NOMO-1 (cell line): ENCODE measurements around the gene MORC2.

Experiments used
- DNase-seq, 2 experiments: peaks; one replicate each; lab custom pipeline; 2025; ENCODE audit not compliant: unreplicated experiment in 2 of 2; lab: John Stamatoyannopoulos, UW

Gene MORC2

DNA sequence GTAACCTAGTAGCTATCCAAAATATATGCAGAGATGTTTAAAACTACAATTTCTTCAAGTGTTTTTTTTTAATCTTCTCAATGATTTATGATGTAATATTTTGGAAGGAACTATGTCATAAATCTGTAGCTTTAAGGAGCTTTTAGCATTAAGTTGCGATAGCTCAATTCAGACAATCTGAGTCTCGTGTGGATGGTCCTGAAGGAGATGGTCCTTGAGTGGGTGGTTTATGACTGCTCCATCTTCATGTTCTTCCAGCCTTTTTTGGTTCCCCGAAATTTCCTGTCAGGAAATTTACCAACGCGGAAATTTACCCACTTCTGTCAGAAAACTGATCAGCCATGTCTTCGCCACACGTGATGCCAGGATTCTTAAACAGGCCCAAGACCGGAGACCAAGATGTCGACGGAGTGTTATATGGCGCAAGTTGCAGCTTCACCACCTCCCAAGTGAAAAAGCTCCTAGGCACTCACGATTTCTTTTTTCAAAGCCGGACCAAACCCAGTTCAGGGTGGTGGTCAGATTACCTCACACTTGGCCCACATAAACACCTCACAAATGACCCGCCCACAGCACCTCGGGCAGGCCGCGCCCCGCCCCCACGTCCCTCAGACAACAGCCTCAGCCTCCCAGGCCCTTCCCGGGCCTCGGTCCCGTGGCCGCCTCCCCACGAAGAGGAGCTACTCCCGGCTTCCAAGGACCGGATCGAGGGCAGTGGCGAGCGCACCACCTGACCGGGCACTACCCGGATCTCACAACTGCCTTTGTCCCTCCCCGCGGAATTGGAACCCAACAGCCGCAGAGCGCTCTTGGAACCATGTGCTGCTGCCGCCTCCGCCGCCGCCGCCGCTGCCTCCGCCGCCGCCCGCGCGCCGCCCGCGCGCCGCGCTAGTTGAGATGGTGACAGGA, at the start of gene MORC2:
Gene MORC2 (minus strand): TSS at position 760 of the 909 bp plus-strand sequence. CDS start 885 bp downstream, outside the sequence.
- peak in 1 of 2 experiments; percentile 77 for DNase-seq

DNA sequence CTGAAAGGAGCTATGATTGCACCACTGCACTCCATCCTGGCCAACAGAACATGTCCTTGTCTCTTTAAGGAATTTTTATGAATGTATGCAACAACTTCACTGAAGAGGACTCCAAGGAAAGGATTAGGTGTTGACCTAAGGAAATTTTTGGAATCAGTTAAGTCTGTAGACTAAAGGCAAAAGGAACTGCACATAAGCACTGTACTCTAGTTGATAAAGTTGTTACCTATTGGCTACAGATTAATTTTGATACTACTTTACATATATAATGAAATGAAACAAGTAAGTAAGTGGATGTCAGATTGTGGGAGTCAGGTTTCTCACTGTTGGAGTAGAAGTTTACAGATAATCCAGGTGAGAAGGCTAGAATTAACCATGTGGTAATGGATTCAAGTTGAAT, 37.0 kb upstream of the MORC2 start:
- DNase-seq = no peak

DNA sequence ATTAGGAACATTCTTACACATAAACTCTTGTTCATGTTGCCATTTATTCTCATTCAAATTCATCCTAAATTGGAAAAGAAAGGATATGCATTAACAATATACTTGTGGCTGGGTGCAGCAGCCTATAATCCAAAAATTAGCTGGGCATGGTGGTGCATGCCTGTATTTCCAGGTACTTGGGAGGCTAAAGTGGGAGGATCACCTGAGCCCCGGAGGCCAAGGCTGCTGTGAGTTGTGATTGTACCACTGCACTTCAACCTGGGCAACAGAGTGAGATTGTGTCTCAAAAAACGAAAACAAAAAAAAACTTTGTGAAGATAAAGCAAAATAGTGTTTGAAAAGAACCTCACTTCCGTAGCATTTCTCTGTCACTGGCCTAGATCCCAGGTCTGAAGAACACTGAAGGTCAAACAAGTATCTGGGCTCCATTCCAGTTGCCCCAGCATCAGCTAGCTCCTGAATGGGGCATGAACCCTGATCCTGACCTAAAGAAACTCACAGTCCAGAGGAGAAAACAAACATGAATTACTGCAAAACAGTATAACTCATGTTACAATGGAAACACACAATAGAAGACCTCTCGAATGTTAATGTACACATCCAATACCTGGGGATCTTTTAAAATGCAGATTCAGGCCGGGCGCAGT, 32.7 kb upstream of the MORC2 start:
- DNase-seq = no peak

DNA sequence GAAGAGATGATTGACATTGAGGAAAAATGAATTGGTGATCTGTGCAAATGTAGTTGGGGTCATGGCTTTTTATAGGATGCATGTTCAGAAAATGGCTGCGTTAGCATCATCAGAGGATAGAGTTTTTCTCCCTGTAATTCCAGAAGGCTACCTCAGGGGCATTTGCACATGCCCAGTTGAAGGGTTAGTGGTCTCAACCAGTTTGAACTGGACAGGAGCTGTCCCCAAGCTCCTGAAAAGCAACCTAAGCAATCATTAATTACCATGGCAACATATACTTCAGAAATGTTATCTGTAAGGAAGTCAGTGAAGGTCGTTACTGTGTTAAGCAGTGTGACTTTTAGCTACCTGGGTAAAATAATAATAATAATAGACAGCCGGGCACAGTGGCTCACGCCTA, 29.8 kb upstream of the MORC2 start:
- no peak for DNase-seq

DNA sequence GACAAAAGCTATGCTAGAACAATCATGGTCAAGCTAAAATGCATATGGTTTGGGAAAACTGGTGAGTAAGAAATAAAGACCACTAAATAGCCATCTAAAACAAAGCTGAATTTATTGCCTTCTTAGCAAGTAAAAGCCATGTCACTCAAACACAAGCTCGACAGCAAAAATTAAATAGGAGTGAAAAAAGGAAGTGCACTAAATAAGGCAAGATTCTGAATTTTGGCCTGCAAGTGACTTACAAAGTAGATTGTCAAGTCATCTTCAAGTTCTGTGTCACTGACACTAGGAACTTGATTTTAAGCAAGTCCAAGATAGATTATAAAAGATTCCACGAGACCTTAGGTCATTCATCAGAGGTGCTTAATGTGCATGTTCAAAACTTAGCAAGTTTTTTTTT, 27.9 kb upstream of the MORC2 start:
- DNase-seq = peak; percentile 63 to 78

DNA sequence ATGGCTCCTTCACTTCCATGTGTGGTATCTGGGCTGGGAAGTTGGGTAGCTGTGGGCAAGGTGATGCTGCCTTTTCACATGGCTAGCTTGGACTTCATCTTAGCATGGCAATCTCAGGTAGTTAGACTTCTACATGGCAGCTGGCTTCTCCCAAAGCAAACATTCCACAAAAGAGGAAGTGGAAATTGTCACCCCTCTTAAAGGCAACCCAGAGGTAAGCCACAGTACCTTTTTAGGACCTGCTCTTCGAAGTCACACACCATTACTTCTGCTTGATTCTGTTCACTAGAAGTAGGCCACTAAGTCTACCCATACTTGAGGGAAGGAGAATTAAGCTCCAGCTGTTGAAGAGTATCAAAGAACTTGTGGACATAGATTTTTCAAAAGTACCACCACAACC, 26.4 kb upstream of the MORC2 start:
- DNase-seq = peak in 1 of 2 experiments; percentile 2

DNA sequence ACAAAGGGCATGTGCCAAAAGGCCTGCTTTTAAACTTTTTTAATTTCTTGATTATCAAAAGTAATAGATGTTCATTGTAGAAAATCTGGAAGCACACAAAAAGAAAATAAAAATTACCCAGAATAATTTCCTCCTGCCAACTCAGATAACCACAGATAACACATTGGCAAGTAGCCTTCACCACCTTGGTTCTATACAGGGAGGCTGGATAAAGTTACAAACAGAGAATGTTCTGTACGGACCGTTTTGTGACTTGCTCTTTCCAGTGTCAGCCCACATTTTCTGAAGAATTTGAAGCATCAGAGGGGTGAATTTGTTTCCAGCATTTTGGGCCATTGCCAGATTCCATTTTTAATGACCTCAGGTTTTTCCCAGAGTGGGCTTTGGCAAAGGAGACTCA, 24.0 kb upstream of the MORC2 start:
- no peak for DNase-seq

DNA sequence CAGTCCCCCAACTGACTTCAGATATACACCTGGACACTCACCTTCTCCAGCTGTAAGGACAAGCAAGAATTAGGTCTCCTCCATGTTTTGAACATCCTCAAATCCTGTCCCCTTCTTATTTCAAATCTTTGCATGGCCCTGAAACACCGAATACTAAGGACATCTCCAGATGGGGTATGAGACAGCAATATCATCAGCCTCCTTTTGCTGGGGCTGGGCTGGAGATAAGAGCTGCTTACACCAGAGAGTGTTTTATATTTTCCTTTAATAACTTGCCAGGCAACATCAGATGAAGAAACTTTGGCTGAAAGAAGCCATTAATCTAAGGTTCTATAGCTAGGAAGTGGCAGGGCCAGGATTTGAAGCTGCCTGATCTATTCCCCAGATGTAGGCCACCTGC, 22.1 kb upstream of the MORC2 start:
- no peak for DNase-seq

DNA sequence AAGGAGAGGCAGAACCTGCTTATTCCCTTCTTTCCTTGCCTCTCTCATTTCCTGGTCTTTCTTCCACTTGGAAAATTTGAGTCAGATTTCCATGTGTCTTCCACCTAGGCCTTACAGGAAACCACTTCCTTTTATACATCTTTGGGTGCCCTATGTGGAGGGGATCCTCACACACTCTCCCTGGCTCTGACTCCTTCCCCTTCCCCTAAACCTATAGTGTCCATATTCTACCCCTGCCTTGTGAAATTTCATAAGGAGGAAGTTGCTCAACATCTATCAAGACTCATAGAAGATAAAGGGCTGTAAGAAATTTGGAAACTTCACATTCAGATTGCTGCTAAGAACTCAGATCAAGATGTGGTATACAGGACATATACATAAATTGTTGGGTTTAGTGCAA, 20.9 kb upstream of the MORC2 start:
- peak; percentile 60 to 88 for DNase-seq

DNA sequence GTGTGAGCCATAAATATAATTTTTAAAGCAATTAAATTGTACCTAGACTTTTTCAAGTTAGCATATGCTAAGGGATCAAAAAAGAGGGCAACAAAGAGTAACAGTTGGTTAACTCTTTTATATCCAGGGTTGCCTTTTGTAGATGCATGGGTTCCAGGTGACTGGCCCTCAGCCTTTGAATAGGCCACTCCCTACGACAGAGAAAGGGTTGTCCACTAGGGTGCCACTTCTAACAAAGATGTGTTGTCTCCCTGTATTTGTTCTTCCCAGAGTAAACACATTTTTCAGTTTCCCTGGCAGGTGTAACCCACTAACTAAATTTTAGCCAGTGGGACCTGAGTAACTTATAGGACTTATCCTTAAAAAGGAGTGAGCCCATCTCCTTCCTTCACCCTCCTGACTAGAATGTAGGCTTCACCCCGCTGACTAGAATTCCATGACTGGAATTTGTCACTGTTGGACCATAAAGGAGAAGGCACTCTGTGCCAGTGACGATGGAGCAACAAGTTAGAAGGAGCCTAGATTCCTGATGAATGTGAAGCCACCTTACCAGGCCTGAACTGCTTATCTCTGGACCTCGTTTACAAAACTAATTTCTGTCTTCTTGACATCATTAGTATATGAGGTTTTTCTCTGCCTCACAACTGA, 17.1 kb upstream of the MORC2 start:
- no peak for DNase-seq

DNA sequence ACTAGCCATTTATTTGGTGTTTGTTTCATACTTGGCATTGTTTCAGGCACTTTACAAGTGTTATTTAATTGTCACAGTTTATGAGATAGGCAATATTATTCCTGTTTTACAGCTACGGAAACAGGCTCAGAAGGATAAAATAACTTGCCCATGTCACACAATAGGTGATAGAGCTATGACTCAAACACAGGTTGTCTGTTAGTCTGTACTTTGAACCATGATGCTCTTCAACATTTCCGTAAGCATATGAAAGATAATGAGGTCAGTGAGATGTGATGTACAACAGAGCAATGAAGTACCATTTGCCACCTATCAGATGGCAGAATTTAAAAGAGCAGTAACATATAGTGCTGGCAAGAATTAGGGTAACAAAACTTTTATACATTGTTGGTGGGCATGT, 15.7 kb upstream of the MORC2 start:
- DNase-seq = no peak

DNA sequence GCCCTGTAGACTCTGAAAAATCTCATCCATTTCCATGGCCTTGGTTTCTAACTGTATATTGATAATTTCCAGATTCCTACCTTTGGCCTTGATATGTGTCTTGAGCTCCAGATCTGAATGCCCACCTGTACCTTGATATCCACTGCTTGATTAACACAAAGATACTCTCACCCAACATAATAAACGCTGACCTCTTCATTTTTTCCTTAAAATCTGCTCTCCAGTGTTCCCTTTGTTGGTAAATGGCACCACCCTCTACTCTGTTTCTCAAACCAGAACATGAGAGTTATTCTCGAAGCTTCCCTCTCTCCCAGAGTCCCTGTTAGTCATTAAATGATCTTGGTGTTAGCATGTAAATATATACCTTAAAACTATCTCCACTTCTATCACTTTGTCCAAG, 13.9 kb upstream of the MORC2 start:
- DNase-seq = no peak

DNA sequence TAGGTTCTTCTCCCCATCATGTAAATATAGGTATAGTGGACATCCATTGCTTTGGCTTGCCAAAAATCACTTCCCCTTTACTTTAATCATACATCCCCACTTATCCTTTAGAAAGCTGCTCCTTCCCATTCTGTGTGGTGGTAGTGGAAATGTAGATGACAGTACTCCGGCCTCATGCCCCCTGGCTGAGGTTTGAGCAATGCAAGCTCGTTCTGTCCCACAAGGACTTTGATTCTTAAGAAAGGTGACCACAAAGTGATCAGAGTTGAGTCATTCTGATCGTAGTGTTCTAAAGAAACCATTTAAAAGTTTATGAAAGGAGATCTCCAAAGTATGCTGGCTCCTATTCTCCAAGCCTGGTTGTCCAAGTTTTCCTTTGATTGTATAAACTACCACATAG, 11.4 kb upstream of the MORC2 start:
- no peak for DNase-seq

DNA sequence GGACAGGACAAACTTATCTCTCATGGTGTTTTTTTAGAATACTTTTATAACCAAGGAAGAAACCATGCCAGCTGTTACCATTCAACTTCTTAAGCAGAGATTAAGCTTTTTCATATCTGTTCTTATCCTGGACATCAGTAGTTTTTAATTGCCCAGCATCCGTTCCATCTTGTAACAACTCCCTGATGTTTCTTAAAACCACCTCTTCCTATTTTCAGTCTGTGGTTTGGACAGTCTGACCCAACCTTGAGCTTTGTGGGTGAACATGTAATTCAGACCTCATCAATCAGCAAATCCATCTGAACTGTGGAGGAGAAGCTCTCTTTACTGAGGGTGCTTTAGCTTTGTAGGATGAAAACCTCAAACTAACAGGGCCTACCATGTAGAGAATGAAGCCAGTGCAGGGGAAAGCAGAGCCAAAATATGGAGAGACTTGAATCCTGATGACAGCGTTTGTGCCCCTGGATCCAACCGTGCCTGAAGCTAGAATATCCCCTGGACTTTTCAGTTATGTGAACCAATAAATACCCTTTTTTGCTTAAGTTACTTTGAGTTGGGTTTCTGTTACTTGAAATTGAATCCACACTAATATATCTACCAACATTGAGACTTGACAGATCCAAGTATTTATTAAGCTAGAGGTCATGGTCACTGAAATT, 9.9 kb upstream of the MORC2 start:
- peak; percentile 13 to 60 for DNase-seq

DNA sequence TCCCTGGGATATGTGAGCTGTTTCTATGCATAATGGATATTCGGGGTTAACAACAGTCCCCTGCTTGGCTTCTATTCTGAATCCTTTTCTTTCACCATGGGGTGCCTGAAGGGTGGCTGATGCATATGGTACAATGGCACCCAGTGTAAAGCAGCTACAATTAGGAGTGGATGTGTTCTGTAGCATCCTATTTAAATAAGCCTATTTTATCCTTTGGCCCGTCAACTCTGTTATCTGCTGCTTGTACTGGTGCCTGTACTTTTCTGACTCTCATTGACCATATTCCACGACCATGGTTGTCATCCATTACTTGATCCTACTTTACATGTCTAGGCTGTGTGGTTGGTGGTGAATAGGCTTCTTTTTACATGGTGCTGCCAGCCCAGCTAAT, 1.8 kb upstream of the MORC2 start:
- no peak for DNase-seq

DNA sequence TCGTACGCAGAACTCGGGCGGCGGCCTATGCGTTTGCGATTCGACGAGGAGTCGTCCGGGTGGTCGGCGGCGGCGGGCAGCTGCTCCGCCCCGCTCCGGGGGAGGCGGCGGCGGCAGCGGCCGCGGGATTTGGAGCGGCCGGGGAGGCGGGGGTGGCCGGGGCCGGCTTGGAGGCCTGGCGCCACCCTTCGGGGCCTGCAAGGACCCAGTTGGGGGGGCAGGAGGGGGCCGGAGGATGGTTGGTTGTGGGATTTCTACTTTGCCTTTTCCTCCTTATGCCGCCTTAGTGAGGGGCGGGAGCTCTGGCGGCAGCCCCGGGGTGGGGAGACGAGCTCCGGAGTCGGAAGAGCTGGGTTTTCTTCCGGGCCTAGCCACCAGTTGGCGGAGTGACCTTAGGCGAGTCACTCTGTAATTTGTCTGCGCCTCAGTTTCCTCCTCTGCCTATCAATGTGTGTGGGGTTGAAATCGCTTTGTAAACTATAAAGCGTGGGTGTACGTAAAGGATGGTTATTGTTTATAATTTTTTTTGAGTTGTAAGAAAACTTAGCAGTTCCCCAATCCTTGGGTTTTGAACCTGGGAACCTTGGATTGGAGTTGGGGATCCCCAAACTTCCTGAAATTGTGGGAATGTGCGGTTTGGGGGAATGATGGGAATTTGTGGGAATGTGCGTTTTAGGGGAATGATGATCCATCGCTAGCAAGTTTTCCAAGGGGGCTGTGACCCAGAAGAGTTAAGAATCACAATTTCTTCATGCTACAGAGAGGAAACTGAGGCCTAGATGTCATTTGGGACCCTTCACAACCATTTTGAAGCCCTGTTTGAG, 1.2 kb upstream of the MORC2 start:
- peak; percentile 33 to 44 for DNase-seq

DNA sequence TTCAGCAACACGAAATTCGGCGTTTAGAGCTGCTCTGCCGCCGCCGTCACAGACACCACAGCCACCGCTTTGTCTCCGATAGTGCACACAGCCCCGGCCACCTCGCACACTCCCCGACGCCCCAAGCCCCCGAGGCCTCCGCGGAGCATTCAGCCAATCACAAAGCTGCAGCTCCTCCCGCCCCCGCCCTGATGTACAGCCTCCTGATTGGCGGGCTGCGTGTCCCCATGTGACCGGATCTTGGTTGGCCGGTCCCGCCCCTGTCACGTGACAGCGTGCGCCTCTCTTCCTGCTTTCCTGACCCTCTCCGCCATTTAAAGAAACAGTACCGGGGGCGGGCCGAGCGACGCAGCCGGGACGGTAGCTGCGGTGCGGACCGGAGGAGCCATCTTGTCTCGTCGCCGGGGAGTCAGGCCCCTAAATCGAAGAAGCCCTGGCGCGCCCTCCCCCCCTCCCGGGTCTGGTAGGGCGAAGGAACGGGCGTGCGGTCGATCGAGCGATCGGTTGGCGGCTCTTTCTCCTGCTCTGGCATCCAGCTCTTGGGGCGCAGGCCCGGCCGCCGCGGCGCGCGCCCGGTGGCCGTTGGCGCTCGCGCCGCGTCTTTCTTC, 454 bp upstream of the MORC2 start, which contains the start of gene TUG1:
Gene TUG1 (plus strand): TSS at position 342 of the 608 bp plus-strand sequence.
- DNase-seq = peak; percentile 90

DNA sequence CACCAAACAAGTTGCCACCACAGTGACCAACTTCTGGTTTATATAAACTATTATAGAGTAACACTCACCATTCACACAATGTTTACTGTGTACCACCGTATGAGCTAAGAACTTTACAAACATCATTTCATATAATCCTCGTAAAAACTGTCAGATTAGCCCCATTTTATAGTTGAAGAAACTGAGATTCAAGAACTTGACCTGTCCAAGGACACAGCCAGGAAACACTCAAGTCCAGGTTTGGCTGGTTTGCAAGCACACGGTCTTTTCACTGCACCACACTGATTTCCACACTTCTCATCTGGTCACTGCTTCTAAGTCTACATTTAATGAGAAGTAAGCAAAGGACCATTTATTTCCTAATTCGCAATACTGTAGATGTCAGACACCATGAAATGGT, 3.7 kb downstream of the MORC2 start:
- DNase-seq = no peak

DNA sequence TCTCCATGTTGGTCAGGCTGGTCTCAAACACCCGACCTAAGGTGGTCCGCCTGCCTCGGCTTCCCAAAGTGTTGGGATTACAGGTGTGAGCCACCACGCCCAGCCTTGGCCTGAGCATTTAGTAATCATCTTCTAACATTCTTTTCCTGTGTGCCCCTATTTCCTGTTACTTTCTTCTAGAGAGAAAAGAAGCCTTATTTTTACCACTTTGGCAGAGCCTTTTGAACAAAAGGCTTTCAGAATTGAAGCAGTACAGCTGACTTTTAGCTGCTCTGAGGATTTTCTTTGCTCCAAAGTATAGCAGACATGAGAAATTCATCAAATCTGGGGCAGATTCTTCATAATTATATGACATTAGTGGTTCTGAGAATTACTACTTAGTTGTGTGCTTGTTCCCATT, 13.4 kb downstream of the MORC2 start:
- no peak for DNase-seq

DNA sequence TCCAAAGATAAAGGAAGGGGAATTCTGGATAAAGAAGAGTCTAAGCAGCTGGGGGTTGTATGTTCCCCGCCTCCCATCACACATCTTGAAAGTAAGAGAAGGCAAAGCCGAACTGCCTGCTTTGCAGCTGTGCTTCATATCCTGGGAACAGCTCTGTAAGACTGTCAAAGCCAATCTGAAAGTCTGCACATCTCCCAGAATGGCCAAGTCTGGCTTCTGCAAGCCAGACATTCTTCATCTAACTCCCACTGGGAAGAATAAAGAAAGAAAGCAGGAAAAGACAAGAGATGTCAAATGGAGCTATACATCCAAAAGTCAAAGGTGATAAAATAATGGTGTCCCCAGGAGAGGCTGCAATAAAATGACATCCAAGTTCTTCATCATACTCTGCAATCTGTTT, 15.4 kb downstream of the MORC2 start:
- DNase-seq = no peak
